GM10266 (cell line): ENCODE results near the gene FGGY.

Source experiments
- DNase-seq: peaks from one replicate; pipeline ENCODE4 v3.0.0; 2012; ENCODE audit errors: extremely low spot score
- CTCF ChIP-seq: IDR thresholded peaks from 2 replicates; pipeline ENCODE4 v1.5.1; 2012; ENCODE audit warnings: mild to moderate bottlenecking, low read depth; ENCODE audit not compliant: control insufficient read depth, insufficient read depth; ENCODE audit errors: missing control alignments

The FGGY gene

DNA sequence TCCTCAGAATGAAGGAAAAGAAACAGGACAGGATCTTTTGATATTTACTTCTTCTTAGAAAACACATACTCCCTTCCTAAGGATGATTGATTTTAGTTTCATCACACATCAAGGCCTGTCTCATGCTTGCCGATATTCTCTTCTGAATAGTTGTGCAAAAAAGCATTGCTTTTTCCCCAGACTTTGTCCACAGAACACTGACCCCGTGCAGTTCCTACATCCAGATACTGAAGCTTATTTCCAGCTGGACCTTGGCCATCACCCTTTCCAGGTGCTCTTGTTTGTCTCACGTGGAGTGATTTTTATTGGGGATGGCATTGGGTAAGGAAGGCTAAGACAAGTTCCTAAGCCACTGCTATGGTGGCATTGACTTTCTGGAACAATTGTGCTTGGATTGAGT lies 320.5 kb downstream of the FGGY start:
- DNase-seq = no peak
- no peak for TF ChIP-seq CTCF

DNA sequence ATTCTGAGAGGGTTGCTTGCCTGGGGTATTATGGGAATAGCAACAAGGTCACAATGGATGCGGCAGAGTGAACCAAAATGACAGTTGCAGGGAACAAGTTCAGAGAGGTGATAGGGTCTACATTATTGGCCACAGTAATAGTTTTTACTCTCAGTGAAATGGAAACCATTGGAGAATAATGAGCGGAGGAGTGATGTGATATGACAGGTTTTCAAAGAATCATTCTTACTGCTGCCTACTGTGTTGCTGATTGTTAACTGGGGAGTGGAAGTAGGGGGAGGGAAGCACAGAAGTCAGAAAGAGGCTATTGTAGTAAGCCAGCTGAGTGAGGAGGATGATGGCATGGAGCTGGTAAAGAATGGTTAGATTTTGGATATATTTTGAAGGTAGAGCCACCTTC lies 322.7 kb downstream of the FGGY start:
- DNase-seq = no peak
- no peak for TF ChIP-seq CTCF

GRCh38 chr1:59625384-59625783 lies 328.5 kb downstream of the FGGY start:
- DNase-seq = no peak
- TF ChIP-seq CTCF = no peak

GRCh38 chr1:59631561-59632255 lies 334.8 kb downstream of the FGGY start:
- no peak for DNase-seq
- no peak for TF ChIP-seq CTCF

GRCh38 chr1:59635097-59635496 lies 338.2 kb downstream of the FGGY start:
- no peak for TF ChIP-seq CTCF
- no peak for DNase-seq

DNA sequence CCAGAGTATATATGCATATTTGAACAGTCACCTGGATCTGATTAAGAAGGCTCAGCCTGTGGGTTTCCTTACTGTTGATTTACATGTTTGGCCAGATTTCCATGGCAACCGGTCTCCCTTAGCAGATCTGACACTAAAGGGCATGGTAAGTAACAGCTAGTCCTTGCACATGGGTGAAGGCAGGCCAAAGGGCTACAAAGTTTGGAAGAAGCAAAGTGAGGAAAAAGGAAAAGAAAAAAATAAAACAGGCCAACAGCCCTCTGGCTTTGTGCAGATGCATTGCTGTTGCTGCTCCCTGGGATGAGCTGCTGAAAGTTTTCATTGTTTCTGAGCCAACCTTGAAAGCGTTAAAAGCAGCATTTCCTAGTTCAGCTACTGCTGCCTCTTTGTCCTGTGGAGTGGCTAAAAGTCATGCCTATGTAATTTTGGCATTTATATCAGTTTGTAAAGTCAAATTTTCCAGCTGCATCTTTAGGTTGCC lies 341.4 kb downstream of the FGGY start:
- no peak for DNase-seq
- TF ChIP-seq CTCF = no peak

GRCh38 chr1:59639266-59639665 lies 342.4 kb downstream of the FGGY start:
- no peak for TF ChIP-seq CTCF
- no peak for DNase-seq
